Ectodermal cell (in vitro differentiated cells): ENCODE results near the gene LYAR.
"Not testable (repeated sequence)": the region's sequence is repeated elsewhere in the genome, so short reads cannot be mapped to it uniquely, and the experiment has no call there.

Experiments
- H3K27ac ChIP-seq: 2 replicates; pipeline ENCODE4 v1.7.0; 2013; ENCODE audit warnings: mild to moderate bottlenecking, low read depth, low read length; ENCODE audit not compliant: insufficient read depth, poor library complexity, severe bottlenecking
- H3K27me3 ChIP-seq: 2 replicates; pipeline ENCODE4 v1.7.0; 2013; ENCODE audit warnings: mild to moderate bottlenecking, low read length; ENCODE audit not compliant: insufficient read depth, control insufficient read depth, poor library complexity, severe bottlenecking
- H3K36me3 ChIP-seq: one replicate; pipeline ENCODE4 v1.7.0; 2013; ENCODE audit warnings: low read length; ENCODE audit not compliant: control insufficient read depth, insufficient read depth
- H3K4me1 ChIP-seq: one replicate; pipeline ENCODE4 v1.7.0; 2013; ENCODE audit warnings: low read length; ENCODE audit not compliant: control insufficient read depth, insufficient read depth
- H3K4me3 ChIP-seq: 2 replicates; pipeline ENCODE4 v1.7.0; 2013; ENCODE audit warnings: low read depth, low read length, control low read depth; ENCODE audit not compliant: insufficient read depth
- H3K9me3 ChIP-seq: 2 replicates; pipeline ENCODE4 v1.7.0; 2013; ENCODE audit warnings: mild to moderate bottlenecking, low read length, moderate library complexity; ENCODE audit not compliant: control insufficient read depth
- WGBS, 2 experiments: methylation state at CpG; one replicate each; pipeline ENCODE4 v1.1.7; 2013; ENCODE audit warnings: missing lambda C conversion rate in 2 of 2; 5-methylcytosine and 5-hydroxymethylcytosine counted together

The LYAR gene

DNA sequence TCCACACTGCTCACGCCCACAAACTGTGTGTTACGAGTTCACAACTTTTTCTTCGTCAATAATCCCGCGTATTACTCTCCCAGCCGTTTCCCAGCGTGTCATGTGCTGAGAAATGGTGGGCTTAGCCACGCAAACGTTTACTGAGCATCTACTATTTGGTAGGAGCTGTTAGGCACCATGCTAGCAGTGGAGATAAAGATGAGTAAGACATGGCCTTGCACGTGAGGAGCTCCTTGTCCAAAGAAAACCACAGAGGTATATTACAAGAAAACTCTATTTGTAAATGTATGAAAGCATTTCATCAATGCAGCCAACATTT is 41.1 kb downstream of the LYAR start:
- Histone ChIP-seq H3K9me3 (no peaks in the 10 kb centered on the region), H3K27me3 (peaks cover 9% of the 10 kb centered on the region), H3K4me3 (peak overlapping the region; percentile 90), H3K27ac (no peak overlapping the region), H3K4me1 (peaks cover 4% of the 10 kb centered on the region), H3K36me3 (peaks cover 5% of the 10 kb centered on the region)
- WGBS, 2 experiments: 69 to 70% methylated on average over 9 to 10 of the region's 10 CpGs

DNA sequence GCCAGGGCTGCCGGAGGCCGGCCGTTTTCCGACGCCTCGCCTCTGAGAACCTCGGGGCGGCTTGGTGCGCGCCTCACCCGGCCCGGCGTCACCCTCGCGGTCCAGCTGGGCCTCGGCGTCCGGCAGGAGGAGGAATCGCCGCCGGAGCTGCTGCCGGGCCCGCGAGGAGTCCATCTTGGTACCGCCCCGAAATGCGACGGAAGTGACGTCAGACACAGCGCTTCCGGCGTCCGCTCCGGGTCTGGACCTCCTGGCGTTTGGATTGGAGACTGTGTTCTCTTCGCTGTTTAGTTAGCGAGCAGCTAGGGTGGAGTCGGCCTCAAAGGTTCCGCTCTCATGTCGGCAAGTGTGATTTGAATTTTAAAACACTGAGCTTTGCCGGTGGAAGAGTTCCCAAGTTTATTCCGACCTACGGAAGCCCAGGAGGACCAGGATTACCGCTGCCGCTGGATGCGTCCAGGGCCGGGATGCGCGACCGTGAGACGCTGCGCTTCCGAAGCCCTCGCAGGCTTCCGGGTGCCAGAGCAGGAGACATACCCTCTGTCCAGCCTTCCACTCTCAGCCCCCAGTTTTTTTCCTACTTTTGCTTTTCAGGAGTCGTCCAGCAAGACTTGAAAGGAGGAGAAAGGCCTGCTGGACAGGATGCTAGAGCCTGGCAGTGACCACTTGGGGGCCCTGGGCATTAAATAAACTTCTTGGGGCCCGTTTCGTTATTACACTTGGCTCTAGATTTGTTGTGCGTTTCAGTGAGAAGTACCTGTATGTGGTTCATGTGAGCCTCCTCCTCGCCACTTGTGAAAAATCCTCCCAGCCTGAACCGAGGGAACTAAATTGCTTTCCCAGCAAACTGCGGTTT is 41.7 kb downstream of the LYAR start, which contains the start of gene TMEM128:
TMEM128 (minus strand) TSS at position 195 of the 856 bp plus-strand sequence; CDS start at position 174, 21 bp downstream.
- Histone ChIP-seq H3K36me3 (peaks cover 5% of the 10 kb centered on the region), H3K27me3 (peaks cover 9% of the 10 kb centered on the region), H3K4me1 (peaks cover 4% of the 10 kb centered on the region), H3K4me3 (peak within 1 kb of the TSS; percentile 90), H3K9me3 (no peaks in the 10 kb centered on the region), H3K27ac (peak within 1 kb of the TSS; percentile 88)
- WGBS, 2 experiments: 3% methylated on average over 62 of the region's 62 CpGs

DNA sequence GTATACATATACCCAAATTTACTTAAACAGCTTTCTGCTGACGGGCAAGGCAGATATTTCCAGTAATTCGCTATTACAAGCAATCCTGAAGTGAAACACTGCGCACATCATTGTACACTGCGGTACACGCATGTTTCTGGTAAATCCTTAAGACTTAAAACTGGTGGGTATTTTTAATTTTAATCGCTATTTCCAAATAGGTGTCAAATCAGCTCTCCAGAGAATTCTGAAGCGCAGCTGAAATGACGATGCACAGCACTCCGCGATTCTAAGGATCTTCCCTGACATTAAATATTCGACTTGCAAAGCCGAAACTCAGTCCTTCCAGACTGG is 42.3 kb downstream of the LYAR start:
- 5 to 6% methylated on average over 12 of the region's 12 CpGs for WGBS, 2 experiments

DNA sequence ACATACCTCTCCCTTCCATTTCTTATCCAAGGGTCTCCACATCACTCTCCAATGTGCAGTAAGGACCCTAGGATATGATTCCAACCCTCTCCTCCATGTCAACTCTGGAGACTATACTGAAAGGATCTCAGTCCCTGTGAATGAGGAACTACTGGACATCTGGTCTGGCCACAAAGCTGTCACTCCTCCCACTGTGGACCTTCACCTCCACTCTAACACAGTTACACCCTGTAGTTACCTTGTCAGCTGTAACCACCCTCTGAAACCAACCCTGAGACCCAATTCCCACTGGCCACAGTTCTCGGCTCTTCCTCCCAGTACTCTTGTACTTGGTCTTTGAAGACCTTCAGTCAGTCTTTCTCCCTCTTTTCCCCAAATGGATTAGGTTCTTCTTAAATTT is 44.8 kb downstream of the LYAR start:
- Histone ChIP-seq H3K4me1 (peaks cover 4% of the 10 kb centered on the region), H3K27ac (no peak overlapping the region), H3K9me3 (no peaks in the 10 kb centered on the region), H3K36me3 (peaks cover 11% of the 10 kb centered on the region), H3K4me3 (no peak overlapping the region), H3K27me3 (no peaks in the 10 kb centered on the region)
- WGBS, 2 experiments: 92 to 95% methylated on average over 1 of the region's 1 CpG

More for the DNA sequence above, 42.3 kb downstream of the LYAR start:
- no peaks in the 10 kb centered on the region for H3K9me3 ChIP-seq
- peaks cover 4% of the 10 kb centered on the region for H3K4me1 ChIP-seq
- H3K27me3 ChIP-seq: peaks cover 9% of the 10 kb centered on the region
- H3K27ac ChIP-seq: no peak overlapping the region
- peak overlapping the region; percentile 90 for H3K4me3 ChIP-seq
- peaks cover 5% of the 10 kb centered on the region for H3K36me3 ChIP-seq

DNA sequence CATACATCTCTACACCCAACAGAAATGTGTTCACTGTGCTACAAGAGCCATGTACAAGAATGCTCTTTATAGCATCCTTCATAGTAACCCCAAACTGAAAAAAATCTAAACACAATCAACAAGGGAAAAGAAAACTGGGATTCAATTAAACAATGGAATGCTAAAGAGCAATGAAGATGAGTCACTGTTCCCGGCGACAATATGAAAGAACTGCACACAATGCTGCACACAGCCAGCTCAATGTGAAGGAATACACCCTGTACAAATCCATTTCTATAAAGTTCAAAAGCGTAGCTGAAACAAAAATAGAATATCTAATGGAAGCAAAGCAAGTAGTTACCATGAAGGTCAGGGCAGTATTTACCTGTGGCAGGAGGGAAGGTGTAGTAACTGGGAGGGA is 50.4 kb downstream of the LYAR start:
- WGBS, 2 experiments: 97 to 100% methylated on average over 2 to 3 of the region's 3 CpGs

DNA sequence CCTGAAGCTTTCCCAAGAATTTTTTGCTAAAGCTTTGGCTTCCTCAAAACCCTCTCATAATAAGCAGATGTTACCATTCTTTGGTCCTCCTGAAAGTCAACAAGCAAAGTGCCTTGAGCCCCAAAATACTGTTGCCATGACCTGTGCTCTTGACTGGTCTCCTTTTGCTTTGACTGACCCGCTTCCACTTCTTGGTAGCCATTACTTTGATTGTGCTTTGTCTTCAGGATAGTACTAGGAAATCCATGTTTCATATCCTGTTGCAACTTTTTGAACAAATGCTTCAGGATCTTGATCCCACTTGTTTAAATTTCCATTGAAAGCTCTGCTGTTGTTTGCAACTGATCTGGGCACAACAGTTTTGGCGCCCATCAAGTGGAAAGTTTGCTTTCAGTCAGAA is 56.3 kb downstream of the LYAR start:
- 93 to 94% methylated on average over 2 of the region's 2 CpGs for whole genome bisulfite sequencing, 2 experiments

More for the DNA sequence above, 50.4 kb downstream of the LYAR start:
- H3K27ac ChIP-seq, H3K4me1 ChIP-seq, H3K9me3 ChIP-seq, H3K27me3 ChIP-seq, H3K4me3 ChIP-seq: not testable (repeated sequence)
- peaks cover 15% of the 10 kb centered on the region for H3K36me3 ChIP-seq

DNA sequence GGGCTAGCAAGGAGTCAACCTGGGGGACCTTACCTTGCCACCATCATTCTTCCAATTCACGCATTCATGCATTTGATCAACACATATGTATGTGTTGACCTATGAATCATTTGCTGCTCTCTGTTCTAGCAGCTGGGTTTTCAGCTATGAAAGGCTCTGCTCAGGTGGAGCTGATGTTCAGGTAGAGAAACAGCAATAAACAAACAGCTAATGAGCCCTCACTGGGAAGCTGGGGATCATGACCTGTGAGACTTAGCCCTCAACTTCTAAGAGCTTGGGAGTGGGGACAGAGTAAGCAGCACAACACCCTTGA is 61.6 kb downstream of the LYAR start:
- Histone ChIP-seq H3K27ac (no peak overlapping the region), H3K4me3 (no peak overlapping the region)

More for the DNA sequence above, 56.3 kb downstream of the LYAR start:
- Histone ChIP-seq H3K4me3 (no peak overlapping the region), H3K27me3 (peaks cover 17% of the 10 kb centered on the region), H3K36me3 (peaks cover 2% of the 10 kb centered on the region), H3K27ac (no peak overlapping the region), H3K4me1 (no peaks in the 10 kb centered on the region), H3K9me3 (no peaks in the 10 kb centered on the region)

DNA sequence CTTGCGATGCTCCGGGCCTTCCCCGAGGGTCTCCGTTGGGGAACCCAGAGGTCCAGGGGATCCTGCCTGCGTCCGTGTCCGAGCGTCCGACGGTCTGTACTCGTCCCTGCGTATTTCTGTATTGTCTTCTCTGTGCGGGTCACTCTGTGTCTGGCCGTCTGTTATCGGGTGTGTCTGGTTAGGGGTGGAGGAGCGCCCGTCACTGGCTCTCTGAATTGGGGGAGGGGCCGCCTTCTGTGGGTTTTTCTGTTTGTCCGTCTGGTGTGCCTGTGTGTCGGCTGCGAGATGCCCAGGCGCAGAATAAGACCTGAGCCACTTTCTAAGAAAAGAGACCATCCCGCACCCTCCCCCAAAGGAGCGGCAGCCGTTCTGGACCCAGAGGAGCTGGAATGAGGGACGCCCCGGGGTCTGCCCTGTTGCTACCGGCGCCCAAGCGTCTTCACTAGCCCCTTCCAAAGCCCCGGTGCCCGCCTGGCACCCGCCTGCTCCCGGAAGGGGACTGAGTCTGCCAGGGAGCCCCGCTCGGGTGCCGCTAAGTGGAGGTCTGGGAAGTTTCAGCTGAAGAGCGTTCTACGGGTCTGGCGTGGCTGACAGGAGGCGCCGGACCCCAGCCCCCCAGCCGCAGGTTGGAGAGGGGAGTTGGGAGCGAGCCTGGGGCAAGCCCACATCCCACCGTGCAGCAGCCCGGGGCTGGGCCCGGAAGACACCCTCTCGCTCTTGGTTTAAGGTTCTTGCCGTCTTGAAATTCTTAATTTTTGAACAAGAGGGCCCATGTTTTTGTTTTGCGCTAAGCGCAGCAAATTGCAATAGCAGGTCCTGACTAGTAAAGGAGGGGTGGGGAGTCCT is 62.2 kb downstream of the LYAR start:
- no peak overlapping the region for H3K4me3 ChIP-seq
- H3K4me1 ChIP-seq: no peaks in the 10 kb centered on the region
- H3K27me3 ChIP-seq: peaks cover 75% of the 10 kb centered on the region
- 28 to 31% methylated on average over 48 to 51 of the region's 51 CpGs for WGBS, 2 experiments
- H3K27ac ChIP-seq: no peak overlapping the region
- H3K9me3 ChIP-seq: no peaks in the 10 kb centered on the region
- no peaks in the 10 kb centered on the region for H3K36me3 ChIP-seq

More for the DNA sequence above, 61.6 kb downstream of the LYAR start:
- WGBS, 2 experiments: 90% methylated on average over 1 of the region's 1 CpG
- Histone ChIP-seq H3K4me1 (no peaks in the 10 kb centered on the region), H3K9me3 (no peaks in the 10 kb centered on the region), H3K36me3 (no peaks in the 10 kb centered on the region), H3K27me3 (peaks cover 69% of the 10 kb centered on the region)

DNA sequence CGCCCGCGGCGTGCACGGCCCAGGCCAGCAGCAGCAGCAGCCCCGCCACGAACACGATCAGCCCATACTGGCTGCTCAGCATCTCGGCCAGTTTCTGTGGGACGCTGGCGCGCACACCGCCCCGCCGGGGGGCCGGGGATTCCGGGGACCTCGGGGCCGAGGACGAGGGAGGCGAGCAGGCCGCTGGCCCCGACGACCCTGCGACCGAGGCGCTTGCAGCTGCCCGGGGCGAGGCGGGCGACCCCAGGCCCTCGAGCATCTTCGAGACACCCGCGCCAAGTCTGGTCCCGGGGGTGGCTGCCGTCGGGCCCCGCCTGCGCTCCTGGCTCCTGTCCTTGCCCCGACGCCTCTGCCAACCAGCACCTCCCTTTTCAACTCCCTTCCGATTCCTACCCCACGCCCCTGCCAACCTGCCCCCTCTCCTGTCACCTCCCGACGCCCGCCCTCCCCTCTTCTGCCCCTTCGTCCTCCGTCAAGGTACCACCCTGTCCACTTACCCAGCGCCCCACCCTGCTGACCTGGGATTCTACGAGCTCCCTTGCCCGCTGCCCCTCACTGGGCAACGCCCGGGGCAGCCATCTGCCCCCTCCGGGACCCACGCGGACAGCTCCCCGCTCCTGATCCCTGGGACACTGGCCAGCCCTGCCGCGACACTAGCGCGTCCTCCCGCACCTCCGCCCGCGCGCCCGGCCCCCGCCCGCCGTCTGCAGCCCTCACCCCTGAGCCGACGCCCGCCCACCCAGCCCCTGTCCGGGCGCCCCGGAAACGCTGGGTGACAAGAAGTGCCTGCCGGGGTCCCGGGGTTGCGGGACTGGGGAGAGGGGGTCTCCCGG is 63.1 kb downstream of the LYAR start, which contains the start of gene OTOP1:
OTOP1 (minus strand) TSS at position 324 of the 833 bp plus-strand sequence; CDS start at position 259, 65 bp downstream.
- H3K4me3 ChIP-seq: no peak within 1 kb of the TSS
- WGBS, 2 experiments: 16% methylated on average over 82 of the region's 82 CpGs
- no peaks in the 10 kb centered on the region for H3K36me3 ChIP-seq
- H3K27me3 ChIP-seq: peaks cover 84% of the 10 kb centered on the region
- H3K27ac ChIP-seq: no peak within 1 kb of the TSS
- no peaks in the 10 kb centered on the region for H3K4me1 ChIP-seq
- no peaks in the 10 kb centered on the region for H3K9me3 ChIP-seq
